Calu3 (cell line): ENCODE results near the gene MACF1. TPM values are rescaled to one million over a fixed set of nuclear protein-coding genes. Genes with fewer than 3 reads are reported as not detected.

ENCODE experiments used
- BruUV-seq: library from RNA; stranded (reverse); fragments of 400-500 nt; replicated peaks from 2 replicates; lab custom pipeline; 2021; lab: Mats Ljungman, UMichigan
- CTCF ChIA-PET: fragments of 300-600 bp; sonication (Branson Sonifier 250); formaldehyde crosslinking; loops from one replicate; lab custom pipeline; 2022; ENCODE audit warnings: antibody characterized with exemption; lab: Charles Lee
- DNase-seq: peaks from one replicate; pipeline ENCODE4 v3.0.0; 2022
- H3K27ac Mint-ChIP-seq: one replicate; pipeline ENCODE4 v1.8.0; 2022; ENCODE audit warnings: mixed read lengths; ENCODE audit not compliant: unreplicated experiment
- H3K27me3 Mint-ChIP-seq: one replicate; pipeline ENCODE4 v1.8.0; 2022; ENCODE audit warnings: mixed read lengths; ENCODE audit not compliant: unreplicated experiment
- H3K36me3 Mint-ChIP-seq: one replicate; pipeline ENCODE4 v1.8.0; 2022; ENCODE audit warnings: mild to moderate bottlenecking, moderate library complexity, mixed read lengths; ENCODE audit not compliant: insufficient read depth, unreplicated experiment
- H3K4me1 Mint-ChIP-seq: one replicate; pipeline ENCODE4 v1.8.0; 2022; ENCODE audit warnings: mild to moderate bottlenecking, low read depth, mixed read lengths; ENCODE audit not compliant: unreplicated experiment
- H3K4me3 Mint-ChIP-seq: one replicate; pipeline ENCODE4 v1.8.0; 2022; ENCODE audit warnings: mild to moderate bottlenecking, low read depth, moderate library complexity, mixed read lengths; ENCODE audit not compliant: unreplicated experiment
- H3K9me3 Mint-ChIP-seq: one replicate; pipeline ENCODE4 v1.8.0; 2022; ENCODE audit warnings: low read depth, mixed read lengths; ENCODE audit not compliant: unreplicated experiment
- CTCF ChIP-seq: fragments of 200-600 bp; IDR thresholded peaks from one replicate; pipeline ENCODE4 v1.8.0; 2022; ENCODE audit warnings: antibody characterized with exemption; ENCODE audit not compliant: unreplicated experiment
- intact Hi-C: fragments of 100-400 bp; cut with micrococcal nuclease; formaldehyde crosslinking; loops from one replicate; pipeline ENCODE4 v1.10.0; 2022; ENCODE audit not compliant: unreplicated experiment
- total RNA-seq: library from RNA; stranded (reverse); gene quantifications from 2 replicates; pipeline ENCODE4 v1.2.3, GENCODE V29; 2022

The MACF1 gene
- total RNA-seq, 1 experiment from 2014 or later: 705 TPM

- no peaks in the 10 kb centered on the region for H3K9me3 Mint-ChIP-seq
- CTCF ChIA-PET: interaction anchor here (1.9 to 3.8 kb wide), 4 partner anchors 12 to 17 kb away, joined by 7 to 41 read pairs (median 12); no protein-coding TSS in a partner anchor
- TF ChIP-seq CTCF: no peak
- intact Hi-C loops: loop anchor here (10.0 kb wide), 1 partner anchor 1379 kb away; the partner anchor contains the start of gene UTP11
- no TSS peak for BruUV-seq
- no peak for DNase-seq
- H3K4me1 Mint-ChIP-seq: peaks cover 73% of the 10 kb centered on the region
- peaks cover 45% of the 10 kb centered on the region for H3K36me3 Mint-ChIP-seq
- peak overlapping the region; percentile 94 for H3K27ac Mint-ChIP-seq
- H3K4me3 Mint-ChIP-seq: peak overlapping the region; percentile 51
- H3K27me3 Mint-ChIP-seq: no peaks in the 10 kb centered on the region
Measured at GRCh38 chr1:39394059-39394458, 189.6 kb downstream of the MACF1 start.

GRCh38 chr1:39394598-39394997 is 190.1 kb downstream of the MACF1 start:
- intact Hi-C loops: loop anchor here (10.0 kb wide), 1 partner anchor 1380 kb away; the partner anchor contains the start of gene UTP11
- TF ChIP-seq CTCF: no peak
- no peaks in the 10 kb centered on the region for H3K27me3 Mint-ChIP-seq
- BruUV-seq: no TSS peak
- DNase-seq: peak; percentile 64
- H3K4me1 Mint-ChIP-seq: peaks cover 78% of the 10 kb centered on the region
- no peaks in the 10 kb centered on the region for H3K9me3 Mint-ChIP-seq
- peak overlapping the region; percentile 51 for H3K4me3 Mint-ChIP-seq
- peaks cover 48% of the 10 kb centered on the region for H3K36me3 Mint-ChIP-seq
- CTCF ChIA-PET: interaction anchor here (0.7 to 3.8 kb wide), 6 partner anchors 10 to 203 kb away, joined by 7 to 41 read pairs (median 10); no protein-coding TSS in a partner anchor
- H3K27ac Mint-ChIP-seq: peak overlapping the region; percentile 94

GRCh38 chr1:39395357-39395831 is 190.9 kb downstream of the MACF1 start:
- BruUV-seq: no TSS peak
- no peak for TF ChIP-seq CTCF
- CTCF ChIA-PET: interaction anchor here (0.6 to 3.8 kb wide), 7 partner anchors 10 to 277 kb away, joined by 3 to 41 read pairs (median 7); no protein-coding TSS in a partner anchor
- intact Hi-C loops: loop anchor here (1.0 to 10.0 kb wide), 2 partner anchors 14 to 1381 kb away; partner anchors contain the start of gene UTP11
- Mint-ChIP-seq H3K27me3 (no peaks in the 10 kb centered on the region), H3K4me3 (peak overlapping the region; percentile 51), H3K36me3 (peaks cover 50% of the 10 kb centered on the region), H3K9me3 (no peaks in the 10 kb centered on the region), H3K4me1 (peaks cover 86% of the 10 kb centered on the region), H3K27ac (peak overlapping the region; percentile 94)
- DNase-seq: peak; percentile 74

GRCh38 chr1:39396671-39397070 is 192.2 kb downstream of the MACF1 start:
- Mint-ChIP-seq H3K36me3 (peaks cover 45% of the 10 kb centered on the region), H3K27ac (peak overlapping the region; percentile 94), H3K4me3 (no peak overlapping the region), H3K4me1 (peaks cover 85% of the 10 kb centered on the region), H3K27me3 (no peaks in the 10 kb centered on the region), H3K9me3 (no peaks in the 10 kb centered on the region)
- no TSS peak for BruUV-seq
- no peak for DNase-seq
- intact Hi-C loops: loop anchor here (10.0 kb wide), 1 partner anchor 1382 kb away; the partner anchor contains the start of gene UTP11
- TF ChIP-seq CTCF: no peak
- CTCF ChIA-PET: interaction anchor here (3.8 kb wide), 1 partner anchor 14 kb away, joined by 41 read pairs; no protein-coding TSS in a partner anchor
